Lower lobe of right lung (tissue), 2 donors: ENCODE data around the gene ZBTB45. TPM values are rescaled to one million over a fixed set of nuclear protein-coding genes. Genes with fewer than 3 reads are reported as not detected.

Experiments used
- ATAC-seq, 2 donors: fragments of 200-7000 bp; cut with Tn5 transposase; one replicate each; pipeline ENCODE4 v1.9.1; 2020 to 2022; ENCODE audit warnings: mild to moderate bottlenecking in 2 of 2, moderate library complexity in 2 of 2
- DNase-seq: peaks from one replicate; pipeline ENCODE4 v3.0.0-alpha.2; 2020
- H3K27ac ChIP-seq: fragments of 200-600 bp; one replicate; pipeline ENCODE4 v1.8.0; 2022
- H3K27me3 ChIP-seq: fragments of 200-600 bp; one replicate; pipeline ENCODE4 v1.8.0; 2022; ENCODE audit warnings: low read depth
- H3K36me3 ChIP-seq: fragments of 200-600 bp; one replicate; pipeline ENCODE4 v1.8.0; 2022; ENCODE audit warnings: mild to moderate bottlenecking
- H3K4me1 ChIP-seq: fragments of 200-600 bp; one replicate; pipeline ENCODE4 v1.8.0; 2022
- H3K4me3 ChIP-seq: fragments of 200-600 bp; one replicate; pipeline ENCODE4 v1.8.0; 2022; ENCODE audit warnings: mild to moderate bottlenecking
- H3K9me3 ChIP-seq: fragments of 200-600 bp; one replicate; pipeline ENCODE4 v1.8.0; 2022
- CTCF ChIP-seq: fragments of 200-600 bp; IDR thresholded peaks from one replicate; pipeline ENCODE4 v1.8.0; 2022; ENCODE audit warnings: antibody characterized with exemption, mild to moderate bottlenecking
- intact Hi-C: fragments of 100-400 bp; cut with DNase I; formaldehyde crosslinking; loops from one replicate; pipeline ENCODE4 v1.11.0; 2022
- microRNA-seq: library from miRNA; unstranded; fragments of <30 nt; microRNA quantifications from one replicate; pipeline ENCODE4 v1.2.0, GENCODE V29; 2020; ENCODE audit warnings: borderline number of aligned reads
- total RNA-seq: library from RNA; stranded (reverse); fragmentation: NEBNext Ultra II Directional; extraction: Animal tissue kit (Norgen Biotek cat#: 25700); gene quantifications from one replicate; pipeline ENCODE4 v1.2.1, GENCODE V29; 2021
- donor health status: DM: no; HTN: yes; CAD: no; lungs with severe emphysema.

ZBTB45 gene
- total RNA-seq, 1 donor from 2014 or later: 14.1 TPM

- no peaks in the 10 kb centered on the region for H3K9me3 ChIP-seq
- H3K4me1 ChIP-seq: peaks cover 15% of the 10 kb centered on the region
- H3K36me3 ChIP-seq: peaks cover 40% of the 10 kb centered on the region
- TF ChIP-seq CTCF: no peak
- H3K27me3 ChIP-seq: no peaks in the 10 kb centered on the region
- DNase-seq: no peak
- no peak overlapping the region for H3K27ac ChIP-seq
- intact Hi-C loops: no loop called here
- ATAC-seq: no peak
- H3K4me3 ChIP-seq: no peak overlapping the region
Observed at GRCh38 chr19:58469241-58470013, 50.2 kb downstream of the ZBTB45 start.

GRCh38 chr19:58468216-58468839 is 51.3 kb downstream of the ZBTB45 start:
- no peak for DNase-seq
- H3K27me3 ChIP-seq: no peaks in the 10 kb centered on the region
- no peak overlapping the region for H3K4me3 ChIP-seq
- H3K36me3 ChIP-seq: peaks cover 40% of the 10 kb centered on the region
- no peak for TF ChIP-seq CTCF
- H3K27ac ChIP-seq: no peak overlapping the region
- ATAC-seq: no peak
- H3K4me1 ChIP-seq: peaks cover 15% of the 10 kb centered on the region
- no peaks in the 10 kb centered on the region for H3K9me3 ChIP-seq
- intact Hi-C loops: no loop called here

GRCh38 chr19:58466760-58467589 is 52.6 kb downstream of the ZBTB45 start, which contains the start of gene ZNF324:
TSS of gene ZNF324 (plus strand) at chr19:58467080. CDS start at chr19:58469186, 2,106 bp downstream.
- Histone ChIP-seq H3K9me3 (no peaks in the 10 kb centered on the region), H3K27me3 (no peaks in the 10 kb centered on the region), H3K4me1 (peaks cover 15% of the 10 kb centered on the region), H3K27ac (peak within 1 kb of the TSS; percentile 88), H3K36me3 (peaks cover 29% of the 10 kb centered on the region), H3K4me3 (peak within 1 kb of the TSS; percentile 98)
- TF ChIP-seq CTCF: peak; percentile 7
- ATAC-seq (peak; percentile 98 to 99), DNase-seq (peak; percentile 99)
- intact Hi-C loops: no loop called here

GRCh38 chr19:58466089-58466759 is 53.4 kb downstream of the ZBTB45 start:
- peak in 1 of 2 donors; percentile 53 for ATAC-seq
- TF ChIP-seq CTCF: no peak
- peaks cover 23% of the 10 kb centered on the region for H3K36me3 ChIP-seq
- H3K9me3 ChIP-seq: no peaks in the 10 kb centered on the region
- H3K4me3 ChIP-seq: peak overlapping the region; percentile 98
- intact Hi-C loops: no loop called here
- H3K4me1 ChIP-seq: peaks cover 15% of the 10 kb centered on the region
- H3K27ac ChIP-seq: peak overlapping the region; percentile 88
- no peaks in the 10 kb centered on the region for H3K27me3 ChIP-seq
- no peak for DNase-seq

Small RNA genes lying within 50 kb of the gene (microRNA-seq; reads per million reads assigned to microRNA genes)
- not detected for gene MIR6807

Other genes with a start within 250 kb of the ZBTB45 start
- 5.4 TPM for gene ZNF8, start 240.9 kb downstream of the ZBTB45 start, total RNA-seq
- gene ERVK3-1, start 214.4 kb downstream of the ZBTB45 start, total RNA-seq: 31.6 TPM
- 3.6 TPM for gene ZSCAN22, start 192.8 kb downstream of the ZBTB45 start, total RNA-seq
- 14.0 TPM for gene A1BG, start 166.3 kb downstream of the ZBTB45 start, total RNA-seq
- gene ZNF497, start 157.1 kb downstream of the ZBTB45 start, total RNA-seq: 2.5 TPM
- gene ZNF837, start 138.8 kb downstream of the ZBTB45 start, total RNA-seq: 1.2 TPM
- gene RPS5, start 132.5 kb downstream of the ZBTB45 start, total RNA-seq: 770 TPM
- gene RNF225, start 124.2 kb downstream of the ZBTB45 start, total RNA-seq: not detected
- 10.0 TPM for gene ZNF584, start 111.2 kb downstream of the ZBTB45 start, total RNA-seq
- 7.4 TPM for gene ZNF132, start 79.7 kb downstream of the ZBTB45 start, total RNA-seq
- gene ZNF324B, start 68.2 kb downstream of the ZBTB45 start, total RNA-seq: 8.3 TPM
- gene ZNF324, start 52.7 kb downstream of the ZBTB45 start, total RNA-seq: 10.0 TPM
- 9.1 TPM for gene ZNF446, start 43.5 kb downstream of the ZBTB45 start, total RNA-seq
- 6.6 TPM for gene SLC27A5, start 7.8 kb downstream of the ZBTB45 start, total RNA-seq
- gene TRIM28, start 24.3 kb upstream of the ZBTB45 start, total RNA-seq: 233 TPM
- 104 TPM for gene CHMP2A, start 35.3 kb upstream of the ZBTB45 start, total RNA-seq
- gene UBE2M, start 38.8 kb upstream of the ZBTB45 start, total RNA-seq: 50.4 TPM
- gene MZF1, start 53.5 kb upstream of the ZBTB45 start, total RNA-seq: 50.7 TPM